ENCODE results near the gene HOXA5.

The HOXA5 gene

GRCh38 chr7:27143023-27143949, at the start of gene HOXA5:
TSS of gene HOXA5 (minus strand) at chr7:27143681. CDS start at chr7:27143607, 74 bp downstream.
- H3K79me2 ChIP-seq: no peaks in the 10 kb centered on the region
- H3K4me3 ChIP-seq (ENCODE audit: low read depth, low read length): peak within 1 kb of the TSS; percentile 80
- H3K36me3 ChIP-seq (ENCODE audit: control insufficient read depth, insufficient read depth, low read length): no peaks in the 10 kb centered on the region
- peak within 1 kb of the TSS; percentile 5 for H2AFZ ChIP-seq
- peak; percentile 21 for TF ChIP-seq CTCF (IDR thresholded peaks at IDR 0.05)
- no peaks in the 10 kb centered on the region for H3K4me1 ChIP-seq
- peak within 1 kb of the TSS; percentile 91 for H3K4me2 ChIP-seq (ENCODE audit: low read length)
- no peak within 1 kb of the TSS for H3K9ac ChIP-seq
- H3K27ac ChIP-seq: no peak within 1 kb of the TSS
- no peaks in the 10 kb centered on the region for H3K9me3 ChIP-seq (ENCODE audit: control insufficient read depth, low read length)
- H3K27me3 ChIP-seq (ENCODE audit: control insufficient read depth, insufficient read depth, low read length): no peaks in the 10 kb centered on the region

GRCh38 chr7:27192546-27193334, 49.3 kb upstream of the HOXA5 start:
- Histone ChIP-seq H3K9ac (no peak overlapping the region), H3K4me3 (ENCODE audit: low read depth, low read length) (no peak overlapping the region)

GRCh38 chr7:27191833-27192545, 48.5 kb upstream of the HOXA5 start:
- no peak overlapping the region for H2AFZ ChIP-seq
- no peak for TF ChIP-seq CTCF (IDR thresholded peaks at IDR 0.05)
- no peak overlapping the region for H3K9ac ChIP-seq
- H3K4me1 ChIP-seq: no peaks in the 10 kb centered on the region
- no peaks in the 10 kb centered on the region for H3K79me2 ChIP-seq
- no peak overlapping the region for H3K27ac ChIP-seq
- H3K27me3 ChIP-seq (ENCODE audit: control insufficient read depth, insufficient read depth, low read length): peaks cover 24% of the 10 kb centered on the region
- H3K4me2 ChIP-seq (ENCODE audit: low read length): no peak overlapping the region
- no peak overlapping the region for H3K4me3 ChIP-seq (ENCODE audit: low read depth, low read length)
- H3K9me3 ChIP-seq (ENCODE audit: control insufficient read depth, low read length): no peaks in the 10 kb centered on the region
- H3K36me3 ChIP-seq (ENCODE audit: control insufficient read depth, insufficient read depth, low read length): no peaks in the 10 kb centered on the region

More at GRCh38 chr7:27192546-27193334, 49.3 kb upstream of the HOXA5 start:
- H3K36me3 ChIP-seq (ENCODE audit: control insufficient read depth, insufficient read depth, low read length): no peaks in the 10 kb centered on the region
- no peak overlapping the region for H2AFZ ChIP-seq
- no peaks in the 10 kb centered on the region for H3K79me2 ChIP-seq
- peak overlapping the region; percentile 25 for H3K4me2 ChIP-seq (ENCODE audit: low read length)
- no peaks in the 10 kb centered on the region for H3K9me3 ChIP-seq (ENCODE audit: control insufficient read depth, low read length)
- no peaks in the 10 kb centered on the region for H3K4me1 ChIP-seq
- H3K27me3 ChIP-seq (ENCODE audit: control insufficient read depth, insufficient read depth, low read length): peaks cover 21% of the 10 kb centered on the region
- TF ChIP-seq CTCF (IDR thresholded peaks at IDR 0.05): no peak
- no peak overlapping the region for H3K27ac ChIP-seq

GRCh38 chr7:27191161-27191731, 47.8 kb upstream of the HOXA5 start:
- no peak overlapping the region for H3K4me3 ChIP-seq (ENCODE audit: low read depth, low read length)

More at GRCh38 chr7:27191161-27191731, 47.8 kb upstream of the HOXA5 start:
- peaks cover 24% of the 10 kb centered on the region for H3K27me3 ChIP-seq (ENCODE audit: control insufficient read depth, insufficient read depth, low read length)
- H3K79me2 ChIP-seq: no peaks in the 10 kb centered on the region
- no peak overlapping the region for H3K27ac ChIP-seq
- TF ChIP-seq CTCF (IDR thresholded peaks at IDR 0.05): no peak
- no peak overlapping the region for H3K9ac ChIP-seq
- no peaks in the 10 kb centered on the region for H3K36me3 ChIP-seq (ENCODE audit: control insufficient read depth, insufficient read depth, low read length)
- H3K9me3 ChIP-seq (ENCODE audit: control insufficient read depth, low read length): no peaks in the 10 kb centered on the region
- no peak overlapping the region for H2AFZ ChIP-seq
- H3K4me1 ChIP-seq: no peaks in the 10 kb centered on the region
- H3K4me2 ChIP-seq (ENCODE audit: low read length): no peak overlapping the region

Measured in parathyroid adenoma (tissue), 2 donors.